Epithelial cell of proximal tubule (primary cell): ENCODE data around the gene PIN4. TPM values are rescaled to one million over a fixed set of nuclear protein-coding genes. Genes with fewer than 3 reads are reported as not detected.

Source experiments
- DNase-seq: peaks from one replicate; pipeline ENCODE4 v3.0.0-alpha.2; 2011; ENCODE audit warnings: low read depth
- H3K4me3 ChIP-seq: 2 replicates; pipeline ENCODE4 v1.5.1; 2011; ENCODE audit warnings: low read depth, mild to moderate bottlenecking, low read length
- total RNA-seq: library from RNA; depleted of rRNA; stranded (reverse); fragments of >200 nt; gene quantifications from 2 replicates; pipeline ENCODE4 v1.2.3, GENCODE V29; 2015
- TF ChIP-seq, protein P1 (sequence below): conservative IDR thresholded peaks from 2 replicates; pipeline ENCODE4 v1.5.1; 2012; ENCODE audit warnings: low read depth, mild to moderate bottlenecking, low read length

The PIN4 gene
- total RNA-seq, 1 donor from 2014 or later = 16.8 TPM

DNA sequence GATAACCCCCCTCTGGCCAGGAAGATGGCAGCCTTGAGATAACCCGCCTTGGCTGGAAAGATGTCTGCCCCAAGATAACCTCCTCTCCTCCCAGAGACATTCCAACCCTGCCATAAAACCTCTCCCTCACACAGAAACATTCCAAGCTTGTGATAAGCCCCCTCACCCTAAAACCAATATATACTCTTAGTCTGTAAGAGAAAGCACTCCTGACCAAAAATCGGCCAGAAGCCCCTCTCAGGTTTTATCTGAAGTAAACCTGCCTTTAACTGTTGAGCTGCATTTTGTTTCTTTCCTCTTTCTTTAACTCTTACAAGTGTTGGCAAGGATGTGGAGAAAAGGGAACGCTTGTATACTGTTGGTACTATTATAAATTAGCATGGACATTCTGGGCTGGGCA lies 48.7 kb downstream of the PIN4 start:
- DNase-seq = no peak
- no peak overlapping the region for H3K4me3 ChIP-seq
- TF ChIP-seq, protein P1, sequence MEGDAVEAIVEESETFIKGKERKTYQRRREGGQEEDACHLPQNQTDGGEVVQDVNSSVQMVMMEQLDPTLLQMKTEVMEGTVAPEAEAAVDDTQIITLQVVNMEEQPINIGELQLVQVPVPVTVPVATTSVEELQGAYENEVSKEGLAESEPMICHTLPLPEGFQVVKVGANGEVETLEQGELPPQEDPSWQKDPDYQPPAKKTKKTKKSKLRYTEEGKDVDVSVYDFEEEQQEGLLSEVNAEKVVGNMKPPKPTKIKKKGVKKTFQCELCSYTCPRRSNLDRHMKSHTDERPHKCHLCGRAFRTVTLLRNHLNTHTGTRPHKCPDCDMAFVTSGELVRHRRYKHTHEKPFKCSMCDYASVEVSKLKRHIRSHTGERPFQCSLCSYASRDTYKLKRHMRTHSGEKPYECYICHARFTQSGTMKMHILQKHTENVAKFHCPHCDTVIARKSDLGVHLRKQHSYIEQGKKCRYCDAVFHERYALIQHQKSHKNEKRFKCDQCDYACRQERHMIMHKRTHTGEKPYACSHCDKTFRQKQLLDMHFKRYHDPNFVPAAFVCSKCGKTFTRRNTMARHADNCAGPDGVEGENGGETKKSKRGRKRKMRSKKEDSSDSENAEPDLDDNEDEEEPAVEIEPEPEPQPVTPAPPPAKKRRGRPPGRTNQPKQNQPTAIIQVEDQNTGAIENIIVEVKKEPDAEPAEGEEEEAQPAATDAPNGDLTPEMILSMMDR = no peak

DNA sequence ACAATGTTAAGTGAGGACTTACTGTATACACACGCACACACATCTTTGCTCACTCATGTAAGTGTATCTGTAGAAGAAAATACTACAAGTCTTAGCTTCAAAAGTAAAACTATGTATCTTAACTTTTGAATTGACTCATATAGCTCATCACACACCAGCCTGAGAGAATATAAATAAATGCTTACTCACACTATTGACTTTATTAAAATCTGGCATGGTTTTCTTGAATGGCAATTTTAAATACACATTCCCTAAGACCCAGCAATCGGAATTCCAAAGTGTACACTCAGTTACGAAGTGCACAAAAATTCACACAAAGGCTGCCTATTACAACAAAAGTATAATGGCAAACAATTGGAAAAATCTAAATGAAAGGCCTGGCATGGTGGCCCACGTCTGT lies 55.3 kb downstream of the PIN4 start:
- H3K4me3 ChIP-seq = no peak overlapping the region
- DNase-seq = no peak
- TF ChIP-seq, protein P1 = no peak

DNA sequence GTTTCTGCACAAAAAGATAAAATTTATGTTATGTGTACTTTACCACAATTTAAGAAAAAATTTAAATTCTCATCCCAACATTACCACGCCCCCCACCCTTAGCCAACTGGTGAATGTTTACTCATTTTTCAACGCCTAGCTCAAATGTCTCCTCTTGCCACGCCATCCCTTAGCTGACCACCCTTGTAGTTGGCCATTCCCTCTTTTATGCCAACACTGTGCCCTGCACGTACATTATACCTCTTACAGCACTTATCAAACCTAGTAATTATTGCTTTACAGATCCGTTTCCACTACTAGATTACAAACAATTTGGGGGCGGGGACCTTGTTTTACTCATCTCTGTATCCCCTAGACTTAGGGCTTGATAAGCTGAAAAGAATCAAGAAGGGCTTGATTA lies 56.6 kb downstream of the PIN4 start:
- DNase-seq = no peak
- TF ChIP-seq, protein P1 = no peak
- peak overlapping the region; percentile 58 for H3K4me3 ChIP-seq

DNA sequence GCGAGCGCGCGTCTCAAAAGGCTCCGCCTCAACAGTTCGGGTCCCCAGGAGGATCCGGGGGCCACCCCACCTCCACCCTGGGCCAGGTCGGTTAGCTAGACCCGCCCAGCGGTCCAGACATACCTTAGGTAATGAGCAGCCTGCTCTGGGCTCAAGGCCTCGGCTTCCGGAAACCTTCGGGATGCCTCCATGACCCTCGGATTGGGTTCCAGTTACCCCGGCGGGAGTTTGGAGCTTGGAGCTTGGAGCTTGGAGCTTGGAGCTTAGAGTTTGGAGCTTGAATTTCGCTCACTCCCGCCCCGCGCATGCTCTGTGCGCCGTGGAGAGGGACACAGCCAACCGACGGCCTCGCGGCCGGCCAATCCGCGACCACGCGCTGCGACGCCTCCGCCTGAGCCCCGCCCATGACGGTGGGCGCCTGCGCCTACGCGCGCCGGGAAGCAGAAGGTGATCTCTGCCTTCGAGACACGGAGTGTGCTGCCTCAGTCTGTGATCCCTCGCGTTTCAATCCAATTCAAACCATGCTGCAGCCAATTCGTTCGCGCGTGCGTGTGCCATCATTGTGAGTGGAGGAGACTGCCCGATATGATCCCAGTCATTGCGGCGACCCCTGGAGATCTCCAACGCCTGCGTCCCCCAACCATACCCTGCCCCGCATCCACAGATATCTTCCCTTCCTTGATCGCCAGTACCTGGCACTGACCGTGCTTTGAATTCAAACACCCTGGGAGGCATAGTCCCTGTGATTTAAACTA lies 57.3 kb downstream of the PIN4 start, which contains the start of gene ERCC6L:
ERCC6L (minus strand) TSS at position 307 of the 755 bp plus-strand sequence; CDS start at position 191, 116 bp downstream.
- DNase-seq = no peak
- H3K4me3 ChIP-seq = peak within 1 kb of the TSS; percentile 58
- TF ChIP-seq, protein P1 = no peak

DNA sequence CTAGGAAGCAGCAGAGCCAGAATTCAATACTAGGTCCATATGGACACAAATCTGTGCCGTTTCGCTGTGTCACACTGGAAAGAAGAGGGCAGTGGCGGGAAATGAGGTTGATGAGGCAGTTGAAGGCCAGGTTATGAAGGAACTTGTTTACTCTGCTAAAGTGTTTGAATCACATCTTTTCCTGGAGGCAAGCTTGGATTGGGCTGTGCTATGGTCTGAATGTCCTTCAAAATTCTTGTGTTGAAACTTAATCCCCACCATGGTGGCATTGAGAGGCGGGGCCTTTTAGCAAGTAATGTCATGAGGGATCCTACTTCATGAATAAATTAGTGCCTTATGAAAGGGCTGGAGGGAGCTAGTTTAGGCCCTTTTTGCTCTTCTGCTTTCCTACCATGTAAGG lies 59.4 kb downstream of the PIN4 start:
- H3K4me3 ChIP-seq = no peak overlapping the region
- TF ChIP-seq, protein P1 = no peak
- no peak for DNase-seq

DNA sequence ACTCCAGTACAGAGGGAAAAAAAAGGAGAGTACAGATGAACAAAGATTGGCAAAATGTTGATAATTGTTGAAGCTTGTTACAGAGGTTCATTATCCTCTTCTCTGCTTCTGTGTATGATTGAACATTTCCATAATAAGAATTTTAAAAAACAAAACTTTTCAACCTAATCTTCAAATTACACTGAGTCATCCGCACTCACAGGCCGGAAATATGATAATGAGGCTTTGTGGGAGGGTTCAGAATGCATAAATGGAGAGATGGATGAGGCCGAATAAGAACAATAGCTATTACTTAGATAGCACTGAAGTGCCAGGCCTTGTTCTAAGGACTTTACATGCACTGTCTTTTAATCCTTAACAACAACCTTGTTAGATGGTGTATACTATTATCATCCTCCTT lies 61.9 kb downstream of the PIN4 start:
- H3K4me3 ChIP-seq = no peak overlapping the region
- TF ChIP-seq, protein P1 = no peak

More for the DNA sequence above, 61.9 kb downstream of the PIN4 start:
- no peak for DNase-seq
